LNCaP clone FGC (cell line): ENCODE measurements around the gene SYNJ2.

Experiments
- DNase-seq: peaks from one replicate; pipeline ENCODE4 v3.0.0-alpha.2; 2011; ENCODE audit warnings: low read depth
- H3K4me3 ChIP-seq: 2 replicates; pipeline ENCODE4 v1.5.1; 2011; ENCODE audit warnings: mild to moderate bottlenecking, low read depth, low read length, control low read depth
- TF ChIP-seq, protein P1 (sequence below): IDR thresholded peaks from 2 replicates; pipeline ENCODE4 v1.5.1; 2012; ENCODE audit warnings: mild to moderate bottlenecking; ENCODE audit not compliant: control insufficient read depth, insufficient read depth; ENCODE audit errors: extremely low read depth

The SYNJ2 gene

DNA sequence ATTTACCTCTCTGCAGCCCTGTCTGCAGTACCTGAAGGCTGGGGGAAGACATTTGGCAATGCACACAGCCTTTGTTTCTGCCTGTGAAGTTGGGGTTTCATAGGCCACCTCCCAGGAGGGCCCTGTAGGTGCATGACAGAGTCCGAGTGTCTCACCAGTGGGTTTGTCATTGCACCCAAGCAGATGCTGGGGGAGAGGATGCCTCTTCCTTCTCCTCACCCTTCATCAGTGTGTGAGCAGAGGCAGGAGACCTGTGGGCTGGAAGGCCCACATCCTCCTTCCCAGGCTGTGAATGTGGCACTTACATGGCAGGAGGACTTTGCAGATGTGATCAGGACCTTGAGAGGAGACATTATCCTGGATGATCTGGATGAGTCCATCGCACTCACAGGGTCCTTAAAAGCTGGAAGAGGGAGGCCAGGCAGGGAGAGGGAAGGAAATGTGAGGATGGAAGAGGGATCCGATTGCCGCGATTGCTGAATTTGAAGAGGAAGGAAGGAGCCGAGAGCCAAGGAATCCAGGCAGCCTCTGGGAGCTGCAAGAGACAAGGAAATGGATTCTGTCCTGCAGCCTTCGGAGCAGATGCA lies 30.4 kb downstream of the SYNJ2 start:
- no peak overlapping the region for H3K4me3 ChIP-seq
- TF ChIP-seq, protein P1, sequence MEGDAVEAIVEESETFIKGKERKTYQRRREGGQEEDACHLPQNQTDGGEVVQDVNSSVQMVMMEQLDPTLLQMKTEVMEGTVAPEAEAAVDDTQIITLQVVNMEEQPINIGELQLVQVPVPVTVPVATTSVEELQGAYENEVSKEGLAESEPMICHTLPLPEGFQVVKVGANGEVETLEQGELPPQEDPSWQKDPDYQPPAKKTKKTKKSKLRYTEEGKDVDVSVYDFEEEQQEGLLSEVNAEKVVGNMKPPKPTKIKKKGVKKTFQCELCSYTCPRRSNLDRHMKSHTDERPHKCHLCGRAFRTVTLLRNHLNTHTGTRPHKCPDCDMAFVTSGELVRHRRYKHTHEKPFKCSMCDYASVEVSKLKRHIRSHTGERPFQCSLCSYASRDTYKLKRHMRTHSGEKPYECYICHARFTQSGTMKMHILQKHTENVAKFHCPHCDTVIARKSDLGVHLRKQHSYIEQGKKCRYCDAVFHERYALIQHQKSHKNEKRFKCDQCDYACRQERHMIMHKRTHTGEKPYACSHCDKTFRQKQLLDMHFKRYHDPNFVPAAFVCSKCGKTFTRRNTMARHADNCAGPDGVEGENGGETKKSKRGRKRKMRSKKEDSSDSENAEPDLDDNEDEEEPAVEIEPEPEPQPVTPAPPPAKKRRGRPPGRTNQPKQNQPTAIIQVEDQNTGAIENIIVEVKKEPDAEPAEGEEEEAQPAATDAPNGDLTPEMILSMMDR, result no peak
- DNase-seq, result no peak

DNA sequence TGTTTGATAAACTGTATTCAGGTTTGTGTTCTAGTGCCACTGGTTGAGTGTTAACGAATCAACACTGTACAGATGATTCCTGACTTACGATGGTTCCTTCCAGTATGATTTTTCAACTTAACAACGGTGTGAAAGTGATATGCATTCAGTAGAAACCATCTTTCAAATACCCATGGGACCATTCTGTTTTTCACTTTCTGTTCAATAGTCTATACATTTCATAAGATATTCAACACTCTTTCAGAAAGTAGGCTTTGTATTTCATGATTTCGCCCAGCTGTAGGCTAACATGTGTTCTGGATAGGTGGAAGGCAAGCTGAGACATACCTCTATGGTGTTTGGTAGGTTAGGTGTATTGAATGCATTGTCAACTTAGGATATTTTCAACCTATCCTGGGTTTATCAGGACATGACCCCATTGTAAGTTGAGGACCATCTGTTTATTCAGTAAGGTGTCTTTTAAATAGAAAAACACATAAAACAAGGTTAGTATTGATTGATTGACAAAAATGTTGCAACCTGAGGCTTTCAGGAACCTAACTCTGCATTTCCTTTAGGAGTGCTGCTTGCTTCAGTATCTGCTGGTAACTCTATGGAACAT lies 32.3 kb downstream of the SYNJ2 start:
- no peak for DNase-seq
- H3K4me3 ChIP-seq, result no peak overlapping the region
- TF ChIP-seq, protein P1, result no peak

DNA sequence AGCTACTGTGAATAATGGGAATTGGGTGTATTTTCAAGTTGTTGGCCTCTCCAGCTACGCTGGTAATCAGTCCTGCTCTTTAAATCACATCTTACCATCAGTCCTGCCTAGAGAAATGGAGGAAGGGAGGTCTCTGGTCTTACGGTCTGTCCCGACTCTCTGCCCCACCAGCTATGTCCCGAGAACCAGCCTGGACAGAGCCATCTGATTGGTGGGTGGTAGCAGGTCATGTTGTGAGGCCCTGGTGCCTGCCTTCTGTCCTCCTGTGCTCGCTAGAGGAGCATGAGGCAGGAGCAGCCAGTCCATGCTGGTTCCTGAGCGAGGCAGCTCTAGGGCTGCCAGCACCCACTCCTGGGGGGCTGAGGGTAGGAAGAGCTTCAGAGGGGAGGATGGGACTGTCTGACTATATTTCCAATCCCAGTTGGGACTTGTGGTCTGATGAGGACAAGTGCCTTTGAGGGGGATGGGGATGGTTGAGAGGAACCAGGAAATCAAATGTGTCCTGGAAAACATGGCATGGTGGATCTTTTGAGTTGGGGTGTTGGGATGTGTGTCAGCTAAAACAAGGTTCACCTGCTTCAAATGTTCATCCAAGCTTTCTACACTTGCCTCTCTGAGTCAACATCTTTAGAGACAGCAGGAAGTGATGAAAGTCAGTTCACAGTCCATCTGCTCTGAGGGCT lies 33.0 kb downstream of the SYNJ2 start:
- DNase-seq, result no peak
- TF ChIP-seq, protein P1, result no peak
- no peak overlapping the region for H3K4me3 ChIP-seq

DNA sequence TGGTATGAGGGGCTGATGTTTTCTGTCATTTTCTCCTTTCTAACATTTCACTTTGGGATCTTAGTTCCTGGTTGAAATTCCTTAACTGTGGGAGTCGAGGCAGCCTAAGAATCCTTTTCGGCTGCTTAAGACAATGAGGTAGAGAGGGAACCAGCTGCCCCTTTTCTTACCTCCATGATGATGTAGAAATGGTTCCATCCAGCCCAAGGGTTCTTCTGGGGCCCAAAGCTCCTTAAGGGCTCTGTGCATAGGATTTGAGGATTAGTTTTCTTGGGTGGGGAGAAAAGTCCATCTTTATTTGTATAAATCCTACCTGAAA lies 33.5 kb downstream of the SYNJ2 start:
- no peak for DNase-seq
- TF ChIP-seq, protein P1, result no peak
- H3K4me3 ChIP-seq, result no peak overlapping the region

DNA sequence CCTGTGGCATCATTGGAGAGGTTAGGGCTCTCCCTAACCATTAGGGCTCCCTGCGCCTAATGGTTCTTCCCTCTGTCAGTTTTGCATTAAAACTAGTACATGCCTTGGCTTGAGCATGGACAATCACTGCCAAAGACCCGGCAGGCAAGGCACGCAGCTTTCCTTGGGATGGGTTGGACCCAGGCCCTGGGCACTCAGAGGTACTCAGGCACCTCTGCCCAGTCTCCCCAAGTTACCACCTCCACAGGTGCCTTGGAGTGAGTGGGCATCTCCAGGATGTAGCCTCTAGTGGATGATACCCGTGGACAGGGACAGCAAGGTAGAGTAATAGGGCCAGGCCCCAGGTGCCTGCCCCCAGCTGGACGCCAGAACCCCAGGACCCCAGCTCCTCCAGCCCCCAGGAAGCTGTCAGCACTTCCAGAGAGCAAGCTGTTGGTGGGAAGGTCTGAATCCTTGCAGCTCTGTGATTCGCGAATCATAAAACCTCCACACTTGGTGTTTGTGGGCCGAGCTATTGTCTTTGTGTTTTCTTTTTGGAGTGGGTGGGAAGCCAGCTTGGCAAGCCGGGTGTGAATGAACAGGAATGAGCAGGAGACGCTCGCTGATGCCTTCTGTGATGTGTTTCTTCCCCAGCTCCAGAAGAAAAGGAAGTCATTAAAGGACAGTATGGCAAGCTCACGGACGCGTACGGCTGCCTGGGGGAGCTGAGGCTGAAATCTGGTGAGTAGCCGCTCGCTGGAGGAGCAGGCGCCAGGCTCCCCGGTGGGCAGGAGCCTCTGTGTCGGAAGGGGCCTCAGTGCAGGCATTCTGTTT lies 35.1 kb downstream of the SYNJ2 start:
- H3K4me3 ChIP-seq, result no peak overlapping the region
- DNase-seq, result no peak
- TF ChIP-seq, protein P1, result no peak

DNA sequence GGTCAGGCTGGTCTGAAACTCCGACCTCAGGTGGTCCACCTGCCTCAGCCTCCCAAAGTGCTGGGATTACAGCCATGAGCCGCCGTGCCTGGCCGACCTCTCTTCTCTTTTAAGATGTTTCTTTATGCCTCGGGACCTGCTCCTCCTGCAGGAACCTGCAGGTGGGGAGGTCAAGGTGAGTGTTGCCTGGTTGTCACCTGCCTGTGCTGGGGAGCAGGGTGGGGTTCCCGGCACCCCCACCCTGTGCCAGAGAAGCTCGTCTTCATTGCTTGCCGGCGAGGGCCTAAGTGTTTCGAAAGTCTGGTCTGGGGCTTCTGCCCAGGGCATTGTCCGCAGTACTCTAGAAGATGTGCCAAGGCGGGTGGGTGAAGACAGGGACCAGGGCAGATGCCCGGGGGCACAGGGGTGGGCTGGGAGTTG lies 36.0 kb downstream of the SYNJ2 start:
- H3K4me3 ChIP-seq, result no peak overlapping the region
- TF ChIP-seq, protein P1, result no peak
- DNase-seq, result no peak
